Karpas-422 (cell line): ENCODE results near the gene LRRC4B. TPM values are rescaled to one million over a fixed set of nuclear protein-coding genes. Genes with fewer than 3 reads are reported as not detected.
"Not testable (repeated sequence)": the region's sequence is repeated elsewhere in the genome, so short reads cannot be mapped to it uniquely, and the experiment has no call there.

Source experiments
- DNase-seq: peaks from one replicate; pipeline ENCODE4 v3.0.0-alpha.2; 2015
- H2AFZ ChIP-seq: fragments of 200-600 bp; sonication (generic); 2 replicates; pipeline ENCODE4 v1.6.1; 2014; ENCODE audit warnings: antibody characterized with exemption, low read length, mixed read lengths
- H3K27ac ChIP-seq: fragments of 200-600 bp; sonication (generic); 2 replicates; pipeline ENCODE4 v1.5.1; 2014; ENCODE audit warnings: mild to moderate bottlenecking, low read length, moderate library complexity
- H3K27me3 ChIP-seq: fragments of 200-600 bp; sonication (generic); 2 replicates; pipeline ENCODE4 v1.6.1; 2014; ENCODE audit warnings: low read length, mixed read lengths
- H3K36me3 ChIP-seq: fragments of 200-600 bp; sonication (generic); 2 replicates; pipeline ENCODE4 v1.6.1; 2014; ENCODE audit warnings: low read length, mixed read lengths; ENCODE audit not compliant: insufficient read depth
- H3K4me1 ChIP-seq: fragments of 200-600 bp; sonication (generic); 2 replicates; pipeline ENCODE4 v1.6.1; 2014; ENCODE audit warnings: mild to moderate bottlenecking, low read length, mixed read lengths
- H3K4me2 ChIP-seq: fragments of 200-600 bp; sonication (generic); 2 replicates; pipeline ENCODE4 v1.6.1; 2014; ENCODE audit warnings: low read length, low read depth, mild to moderate bottlenecking; ENCODE audit not compliant: poor library complexity, severe bottlenecking
- H3K4me3 ChIP-seq: fragments of 200-600 bp; sonication (generic); 2 replicates; pipeline ENCODE4 v1.5.1; 2014; ENCODE audit warnings: mild to moderate bottlenecking, antibody characterized with exemption, low read length, mixed read lengths
- H3K79me2 ChIP-seq: fragments of 200-600 bp; sonication (generic); 2 replicates; pipeline ENCODE4 v1.6.1; 2014; ENCODE audit warnings: mild to moderate bottlenecking, low read length, mixed read lengths
- H3K9ac ChIP-seq: fragments of 200-600 bp; sonication (generic); 2 replicates; pipeline ENCODE4 v1.6.0; 2014; ENCODE audit warnings: low read length
- H3K9me2 ChIP-seq: fragments of 200-600 bp; sonication (generic), shearing (Covaris generic); replicated peaks from 2 replicates; pipeline ENCODE4 v1.6.0; 2014; ENCODE audit warnings: mild to moderate bottlenecking, low read length, moderate library complexity; ENCODE audit not compliant: insufficient read depth
- H3K9me3 ChIP-seq: fragments of 300-700, 200-600 bp; sonication (generic); 2 replicates; pipeline ENCODE4 v1.6.1; 2014; ENCODE audit warnings: low read length, mixed read lengths
- H4K20me1 ChIP-seq: fragments of 200-600 bp; sonication (generic); 2 replicates; pipeline ENCODE4 v1.6.1; 2014; ENCODE audit warnings: mild to moderate bottlenecking, antibody characterized with exemption, low read length, low read depth; ENCODE audit not compliant: insufficient read depth
- total RNA-seq: library from RNA; depleted of rRNA; stranded (reverse); fragments of >200 nt; shearing (Covaris generic); gene quantifications from 2 replicates; pipeline ENCODE4 v1.2.3, GENCODE V29; 2014; ENCODE audit warnings: low replicate concordance

The LRRC4B gene
- total RNA-seq, 1 experiment from 2014 or later, result not detected

DNA sequence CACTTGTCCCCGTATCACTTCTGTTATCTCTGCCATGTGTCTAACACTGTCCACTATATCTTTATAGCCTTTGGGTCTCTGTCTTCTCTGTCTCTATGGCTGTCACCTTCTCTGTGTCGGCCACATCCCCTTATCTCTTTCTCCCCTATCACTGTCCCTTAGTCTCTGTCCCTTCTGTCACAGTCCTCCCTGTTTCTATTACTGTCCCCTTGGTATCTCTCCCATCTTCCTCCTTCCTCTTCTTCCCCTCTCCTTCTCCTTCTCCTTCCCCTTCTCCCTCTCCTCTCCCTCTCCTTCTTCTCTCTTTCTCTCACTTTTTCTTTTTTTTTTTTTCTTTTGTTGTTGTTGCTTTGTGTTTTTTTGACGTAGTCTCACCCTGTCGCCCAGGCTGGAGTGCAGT, 34.7 kb upstream of the LRRC4B start:
- no peaks in the 10 kb centered on the region for H3K36me3 ChIP-seq

DNA sequence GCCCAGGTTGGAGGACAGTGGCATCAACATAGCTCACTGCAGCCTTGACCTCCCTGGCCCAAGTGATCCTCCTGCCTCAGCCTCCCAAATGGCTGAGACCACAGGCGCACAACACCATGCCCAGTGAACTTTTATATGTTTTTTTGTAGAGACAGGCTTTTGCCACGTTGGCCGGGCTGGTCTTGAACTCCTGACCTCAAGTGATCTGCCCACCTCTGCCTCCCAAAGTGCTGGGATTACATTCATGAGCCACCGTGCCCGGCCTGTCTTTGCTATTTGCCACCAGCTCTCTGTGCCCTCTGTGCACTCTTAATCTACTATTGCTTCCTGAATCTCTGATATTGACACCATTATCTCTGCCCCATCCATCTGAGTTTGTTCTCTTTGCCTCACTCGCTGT, 34.3 kb upstream of the LRRC4B start:
- Histone ChIP-seq H3K4me3 (no peak overlapping the region), H3K27me3 (no peaks in the 10 kb centered on the region), H3K4me1 (no peaks in the 10 kb centered on the region), H3K36me3 (no peaks in the 10 kb centered on the region), H3K9me3 (no peaks in the 10 kb centered on the region), H3K27ac (no peak overlapping the region), H3K9me2 (no peaks in the 10 kb centered on the region), H3K4me2 (no peak overlapping the region), H2AFZ (no peak overlapping the region), H4K20me1 (no peaks in the 10 kb centered on the region), H3K9ac (no peak overlapping the region), H3K79me2 (no peaks in the 10 kb centered on the region)
- no peak for DNase-seq

More for the DNA sequence above, 34.7 kb upstream of the LRRC4B start:
- Histone ChIP-seq H3K27me3 (no peaks in the 10 kb centered on the region), H3K9ac (no peak overlapping the region), H3K4me3 (no peak overlapping the region), H3K4me1 (no peaks in the 10 kb centered on the region), H2AFZ (no peak overlapping the region), H3K27ac (no peak overlapping the region), H3K79me2 (no peaks in the 10 kb centered on the region), H3K4me2 (no peak overlapping the region), H4K20me1 (no peaks in the 10 kb centered on the region), H3K9me3 (no peaks in the 10 kb centered on the region), H3K9me2 (no peaks in the 10 kb centered on the region)
- no peak for DNase-seq

DNA sequence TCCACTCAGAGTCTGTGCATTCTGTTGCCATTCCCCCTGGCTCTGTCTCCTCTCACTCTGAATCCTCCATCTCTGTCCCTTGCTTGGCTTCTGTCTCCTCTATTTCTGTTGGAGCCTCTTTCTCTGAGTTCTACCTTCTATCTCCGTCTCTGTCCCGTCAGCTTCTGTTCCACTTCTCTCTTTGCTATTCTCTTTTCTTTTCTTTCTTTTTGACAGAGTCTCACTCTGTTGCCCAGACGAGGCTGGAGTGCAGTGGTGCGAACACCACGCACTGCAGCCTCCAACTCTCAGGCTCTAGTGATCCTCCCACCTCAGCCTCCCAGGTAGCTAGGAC, 33.8 kb upstream of the LRRC4B start:
- no peak overlapping the region for H2AFZ ChIP-seq
- no peak for DNase-seq
- no peak overlapping the region for H3K4me2 ChIP-seq
- H3K9me2 ChIP-seq, result no peaks in the 10 kb centered on the region
- no peak overlapping the region for H3K9ac ChIP-seq
- no peaks in the 10 kb centered on the region for H3K79me2 ChIP-seq
- no peaks in the 10 kb centered on the region for H4K20me1 ChIP-seq
- H3K4me1 ChIP-seq, result no peaks in the 10 kb centered on the region
- no peaks in the 10 kb centered on the region for H3K36me3 ChIP-seq
- H3K27me3 ChIP-seq, result no peaks in the 10 kb centered on the region
- H3K27ac ChIP-seq, result no peak overlapping the region
- H3K9me3 ChIP-seq, result no peaks in the 10 kb centered on the region
- H3K4me3 ChIP-seq, result no peak overlapping the region

DNA sequence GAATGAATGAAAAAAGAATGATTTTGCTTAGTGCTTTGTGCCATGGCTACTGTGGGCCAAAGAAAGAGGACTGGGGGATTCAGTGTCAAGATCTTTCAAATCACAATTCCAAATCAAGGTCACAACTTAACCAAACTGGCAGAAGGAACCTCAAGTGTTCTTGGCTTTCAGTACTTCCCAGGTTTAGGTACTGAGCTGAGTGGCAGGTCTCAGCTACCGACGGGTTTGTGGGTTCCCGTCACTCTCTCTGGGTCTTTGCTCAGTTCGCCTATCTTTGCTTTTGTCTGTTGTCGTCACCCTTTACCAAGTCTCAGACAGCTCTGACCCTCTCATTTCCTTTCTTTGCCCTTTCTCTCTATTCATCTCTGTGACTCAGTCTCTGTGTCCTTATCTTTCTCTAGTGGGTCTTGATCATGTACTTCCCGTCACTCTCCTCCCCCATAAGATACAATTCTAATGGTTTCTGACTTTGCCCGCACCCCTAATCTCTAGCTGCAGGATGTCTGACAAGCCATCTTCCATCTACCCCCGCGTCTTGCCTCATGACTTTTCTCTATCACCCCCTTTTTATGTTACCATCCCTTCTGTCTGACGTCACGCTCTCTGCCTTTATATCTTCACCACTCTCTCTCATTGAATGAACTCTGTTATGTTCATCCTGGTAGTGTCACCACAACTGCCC, 33.3 kb upstream of the LRRC4B start:
- no peak overlapping the region for H2AFZ ChIP-seq
- H4K20me1 ChIP-seq, result no peaks in the 10 kb centered on the region

DNA sequence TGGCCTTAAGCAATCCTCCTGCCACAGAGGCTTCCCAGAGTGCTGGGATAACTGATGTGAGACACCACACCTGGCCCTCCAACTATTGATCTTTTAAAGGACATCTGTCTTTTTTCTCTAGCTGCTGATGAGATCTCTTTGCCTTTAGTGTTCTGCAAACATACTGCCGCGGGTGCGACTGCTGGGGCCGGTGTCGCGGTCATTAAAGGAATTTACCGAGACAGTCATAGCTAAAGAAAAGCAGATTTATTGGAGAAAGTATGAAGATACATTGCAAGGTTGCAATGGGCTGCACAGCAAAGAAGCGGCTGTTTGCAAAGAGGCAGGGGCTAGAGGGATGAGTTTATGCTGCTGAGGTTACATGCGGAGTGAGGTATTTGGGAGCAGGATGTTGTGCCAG, 31.2 kb upstream of the LRRC4B start:
- H3K4me1 ChIP-seq, result no peaks in the 10 kb centered on the region
- no peaks in the 10 kb centered on the region for H4K20me1 ChIP-seq
- no peak for DNase-seq
- H3K9me3 ChIP-seq, result no peaks in the 10 kb centered on the region
- no peak overlapping the region for H3K4me3 ChIP-seq
- H3K9me2 ChIP-seq, result no peaks in the 10 kb centered on the region
- H3K36me3 ChIP-seq, result no peaks in the 10 kb centered on the region
- no peak overlapping the region for H2AFZ ChIP-seq
- H3K27me3 ChIP-seq, result no peaks in the 10 kb centered on the region
- no peak overlapping the region for H3K27ac ChIP-seq
- no peak overlapping the region for H3K4me2 ChIP-seq
- no peaks in the 10 kb centered on the region for H3K79me2 ChIP-seq
- H3K9ac ChIP-seq, result no peak overlapping the region

More for the DNA sequence above, 33.3 kb upstream of the LRRC4B start:
- H3K36me3 ChIP-seq, result no peaks in the 10 kb centered on the region
- H3K4me2 ChIP-seq, result no peak overlapping the region
- no peak overlapping the region for H3K27ac ChIP-seq
- no peak for DNase-seq
- no peaks in the 10 kb centered on the region for H3K9me2 ChIP-seq
- H3K9me3 ChIP-seq, result no peaks in the 10 kb centered on the region
- H3K4me1 ChIP-seq, result no peaks in the 10 kb centered on the region
- no peaks in the 10 kb centered on the region for H3K27me3 ChIP-seq
- H3K9ac ChIP-seq, result no peak overlapping the region
- H3K4me3 ChIP-seq, result no peak overlapping the region
- no peaks in the 10 kb centered on the region for H3K79me2 ChIP-seq

DNA sequence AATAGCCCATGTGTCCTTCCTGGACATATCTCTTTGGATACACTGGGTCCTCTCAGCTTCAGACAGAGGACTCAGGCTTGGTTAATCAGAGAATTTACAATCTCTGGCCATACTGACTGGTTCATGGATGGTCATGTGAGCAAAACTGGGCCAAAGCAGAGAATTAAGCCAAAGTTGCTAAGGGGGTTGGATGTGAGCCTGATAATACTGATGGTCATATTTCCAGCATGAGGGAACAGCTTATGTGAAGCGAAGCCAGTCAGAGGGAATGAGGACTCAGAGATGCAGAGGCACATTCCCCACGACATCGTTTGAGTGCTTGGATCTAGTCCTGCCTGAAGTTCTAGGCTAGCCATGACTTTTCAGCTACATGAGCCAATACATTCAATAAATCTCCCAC, 22.0 kb upstream of the LRRC4B start:
- Histone ChIP-seq H3K36me3 (no peaks in the 10 kb centered on the region), H3K9ac (no peak overlapping the region), H3K9me2 (no peaks in the 10 kb centered on the region), H3K4me1 (no peaks in the 10 kb centered on the region), H3K9me3 (no peaks in the 10 kb centered on the region), H3K79me2 (no peaks in the 10 kb centered on the region), H3K4me2 (no peak overlapping the region), H3K27ac (no peak overlapping the region), H2AFZ (no peak overlapping the region), H3K27me3 (no peaks in the 10 kb centered on the region), H3K4me3 (no peak overlapping the region), H4K20me1 (no peaks in the 10 kb centered on the region)
- DNase-seq, result no peak

DNA sequence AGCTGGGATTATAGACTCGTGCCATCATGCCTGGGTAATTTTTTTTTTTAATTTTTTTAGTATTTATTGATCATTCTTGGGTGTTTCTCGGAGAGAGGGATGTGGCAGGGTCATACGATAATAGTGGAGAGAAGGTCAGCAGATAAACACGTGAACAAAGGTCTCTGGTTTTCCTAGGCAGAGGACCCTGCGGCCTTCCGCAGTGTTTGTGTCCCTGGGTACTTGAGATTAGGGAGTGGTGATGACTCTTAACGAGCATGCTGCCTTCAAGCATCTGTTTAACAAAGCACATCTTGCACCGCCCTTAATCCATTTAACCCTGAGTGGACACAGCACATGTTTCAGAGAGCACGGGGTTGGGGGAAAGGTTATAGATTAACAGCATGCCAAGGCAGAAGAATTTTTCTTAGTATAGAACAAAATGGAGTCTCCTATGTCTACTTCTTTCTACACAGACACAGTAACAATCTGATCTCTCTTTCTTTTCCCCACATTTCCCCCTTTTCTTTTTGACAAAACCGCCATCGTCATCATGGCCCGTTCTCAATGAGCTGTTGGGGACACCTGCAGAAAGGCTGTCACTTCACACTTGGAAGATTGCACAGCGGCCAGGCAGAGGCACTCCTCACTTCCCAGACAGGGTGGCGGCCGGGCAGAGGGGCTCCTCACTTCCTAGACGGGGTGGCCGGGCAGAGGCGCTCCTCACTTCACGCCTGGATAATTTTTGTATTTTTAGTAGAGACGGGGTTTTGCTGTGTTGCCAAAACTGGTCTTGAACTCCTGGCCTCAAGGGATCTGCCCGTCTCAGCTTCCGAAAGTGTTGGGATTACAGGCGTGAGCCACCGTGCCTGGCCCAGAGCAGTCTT, 13.8 kb upstream of the LRRC4B start:
- not testable (repeated sequence) for H3K4me2 ChIP-seq

DNA sequence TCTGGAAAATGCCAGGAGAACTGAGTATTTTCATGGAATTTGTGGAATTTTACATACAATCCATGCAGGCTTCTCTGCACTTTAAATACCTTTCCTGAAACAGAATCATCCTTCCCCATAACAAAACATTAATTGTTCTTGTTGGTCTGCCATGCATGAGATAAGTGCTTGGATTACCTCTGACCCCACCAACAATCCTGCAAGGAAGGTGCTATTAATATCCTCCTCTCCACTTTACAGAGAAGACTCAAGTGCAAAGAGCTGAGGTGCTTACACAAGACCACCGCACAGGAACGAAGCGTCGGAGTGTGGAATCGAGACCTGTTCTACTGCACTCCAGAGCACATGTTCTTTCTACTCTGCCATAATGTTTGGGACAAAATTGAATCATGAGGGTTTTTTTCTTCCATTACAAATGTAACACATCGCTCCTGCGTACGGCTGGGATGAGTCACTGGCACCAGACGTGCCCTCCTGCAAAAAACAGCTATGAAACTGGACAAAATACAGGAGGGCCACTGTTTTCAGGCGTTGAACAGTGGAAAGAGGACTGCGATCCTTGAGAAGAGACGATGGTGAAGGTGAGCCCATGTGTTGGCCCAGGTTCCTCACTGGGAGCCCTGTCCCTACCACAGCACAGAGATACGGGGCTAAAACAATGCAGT, 12.9 kb upstream of the LRRC4B start:
- Histone ChIP-seq H3K4me2 (no peak overlapping the region), H3K4me3 (no peak overlapping the region), H3K4me1 (no peaks in the 10 kb centered on the region), H3K9me2 (no peaks in the 10 kb centered on the region), H4K20me1 (no peaks in the 10 kb centered on the region), H3K36me3 (no peaks in the 10 kb centered on the region), H3K9ac (no peak overlapping the region), H3K27ac (no peak overlapping the region), H3K27me3 (no peaks in the 10 kb centered on the region), H3K79me2 (no peaks in the 10 kb centered on the region), H3K9me3 (no peaks in the 10 kb centered on the region), H2AFZ (no peak overlapping the region)
- no peak for DNase-seq

More for the DNA sequence above, 13.8 kb upstream of the LRRC4B start:
- not testable (repeated sequence) for H3K79me2 ChIP-seq, H2AFZ ChIP-seq, H3K9ac ChIP-seq, H3K4me3 ChIP-seq, H3K4me1 ChIP-seq, H3K9me2 ChIP-seq, H4K20me1 ChIP-seq, H3K27ac ChIP-seq, H3K9me3 ChIP-seq, DNase-seq, H3K27me3 ChIP-seq, H3K36me3 ChIP-seq
